Bronchial epithelial cell (primary cell): ENCODE data around the gene USP6NL. TPM values are rescaled to one million over a fixed set of nuclear protein-coding genes. Genes with fewer than 3 reads are reported as not detected.

ENCODE experiments used
- DNase-seq: peaks from one replicate; pipeline ENCODE4 v3.0.0-alpha.2; 2010; ENCODE audit warnings: low read depth
- FAIRE-seq: peaks from 2 replicates; lab custom pipeline; 2011; peaks lifted over from hg19 to GRCh38; lab: Jason Lieb, UNC
- H3K27me3 ChIP-seq: 2 replicates; pipeline ENCODE4 v1.5.1; 2011; ENCODE audit warnings: low read length; ENCODE audit not compliant: control insufficient read depth, insufficient read depth
- H3K36me3 ChIP-seq: 2 replicates; pipeline ENCODE4 v1.5.1; 2011; ENCODE audit warnings: low read length; ENCODE audit not compliant: control insufficient read depth, insufficient read depth
- H3K4me3 ChIP-seq: 2 replicates; pipeline ENCODE4 v1.5.1; 2011; ENCODE audit warnings: mild to moderate bottlenecking, low read depth, low read length, control low read depth
- CTCF ChIP-seq: IDR thresholded peaks from 2 replicates; pipeline ENCODE4 v1.5.1; 2011; ENCODE audit warnings: mild to moderate bottlenecking, moderate library complexity, low read length, control low read depth, inconsistent platforms; ENCODE audit not compliant: insufficient read depth, severe bottlenecking
- total RNA-seq: library from RNA; depleted of rRNA; stranded (reverse); fragments of >200 nt; gene quantifications from 2 replicates; pipeline ENCODE4 v1.2.1, GENCODE V29; 2014

Gene USP6NL
- total RNA-seq, 1 donor from 2014 or later = 8.7 TPM

- FAIRE-seq = no peak
- no peak overlapping the region for H3K4me3 ChIP-seq
- no peaks in the 10 kb centered on the region for H3K27me3 ChIP-seq
- peak; percentile 13 for DNase-seq
- no peak for TF ChIP-seq CTCF
- no peaks in the 10 kb centered on the region for H3K36me3 ChIP-seq
Observed at GRCh38 chr10:11647676-11648075, 36.2 kb upstream of the USP6NL start.

- no peak for DNase-seq
- Histone ChIP-seq H3K4me3 (no peak overlapping the region), H3K36me3 (no peaks in the 10 kb centered on the region), H3K27me3 (peaks cover 2% of the 10 kb centered on the region)
- no peak for TF ChIP-seq CTCF
- no peak for FAIRE-seq
Observed at GRCh38 chr10:11646450-11646849, 35.0 kb upstream of the USP6NL start.

GRCh38 chr10:11643039-11643438 lies 31.6 kb upstream of the USP6NL start:
- H3K4me3 ChIP-seq = no peak overlapping the region
- no peak for FAIRE-seq

GRCh38 chr10:11642566-11642965 lies 31.1 kb upstream of the USP6NL start:
- Histone ChIP-seq H3K4me3 (no peak overlapping the region), H3K36me3 (no peaks in the 10 kb centered on the region), H3K27me3 (peaks cover 2% of the 10 kb centered on the region)
- DNase-seq (no peak), FAIRE-seq (no peak)
- no peak for TF ChIP-seq CTCF

More at GRCh38 chr10:11643039-11643438, 31.6 kb upstream of the USP6NL start:
- DNase-seq = no peak
- Histone ChIP-seq H3K27me3 (peaks cover 2% of the 10 kb centered on the region), H3K36me3 (no peaks in the 10 kb centered on the region)
- no peak for TF ChIP-seq CTCF

- Histone ChIP-seq H3K36me3 (no peaks in the 10 kb centered on the region), H3K27me3 (peaks cover 2% of the 10 kb centered on the region), H3K4me3 (no peak overlapping the region)
- FAIRE-seq (no peak), DNase-seq (no peak)
- no peak for TF ChIP-seq CTCF
Observed at GRCh38 chr10:11639849-11640764, 28.7 kb upstream of the USP6NL start.
